ENCODE data around the gene BARD1. TPM values are rescaled to one million over a fixed set of nuclear protein-coding genes. Genes with fewer than 3 reads are reported as not detected.
A peak's percentile ranks its signal among the peaks of the same experiment; 100 is the strongest.

Gene BARD1
- 10 to 100 TPM in 3 of 4 donors, 1 to 10 TPM in 1; 7.5 to 25.0 (median 17.7) TPM for total RNA-seq

DNA sequence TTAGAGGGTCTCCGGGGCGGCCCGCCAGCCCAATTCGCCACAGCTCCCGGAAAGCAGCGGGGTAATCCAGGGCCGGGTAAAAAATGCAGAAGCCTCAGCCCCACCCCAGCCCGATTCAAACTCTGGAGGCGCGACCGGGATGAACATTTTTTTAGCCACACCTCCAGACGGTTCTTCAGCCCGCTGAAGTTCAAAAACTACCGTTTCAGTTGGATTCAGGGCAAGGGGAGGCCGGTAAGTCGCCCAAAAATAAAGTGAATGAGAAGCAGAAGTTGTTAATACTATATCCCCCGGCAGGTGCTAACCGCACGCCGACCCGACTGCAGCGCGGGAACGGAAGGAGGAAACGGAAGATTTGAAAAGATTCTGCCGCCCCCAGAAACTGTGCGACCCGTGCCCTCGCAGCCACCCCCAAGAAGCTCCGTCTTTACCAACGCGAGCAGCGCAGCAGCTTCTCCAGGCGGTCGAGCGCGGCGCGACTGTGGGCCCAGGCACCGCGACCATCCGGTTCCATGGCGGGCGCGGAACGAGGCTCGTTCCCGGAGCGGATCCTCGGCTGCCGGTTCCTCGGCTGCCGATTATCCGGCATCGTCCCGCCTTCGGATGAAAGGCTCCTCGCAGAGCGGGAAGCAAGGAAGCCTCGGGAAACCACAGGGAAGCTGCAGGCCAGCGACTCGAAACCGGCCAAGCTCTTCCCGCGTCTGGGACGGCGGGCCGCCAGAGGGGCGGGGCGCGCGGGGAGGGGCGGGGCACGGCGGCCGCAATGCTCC, at the start of gene BARD1:
TSS of gene BARD1 (minus strand) at position 703 of the 770 bp plus-strand sequence. CDS start at position 589, 114 bp downstream.
- H3K9me3 ChIP-seq = no peaks in the 10 kb centered on the region
- TF ChIP-seq POLR2A (IDR thresholded peaks at IDR 0.05) = peak in 2 of 4 donors; percentile 11 to 61
- TF ChIP-seq, protein P1, sequence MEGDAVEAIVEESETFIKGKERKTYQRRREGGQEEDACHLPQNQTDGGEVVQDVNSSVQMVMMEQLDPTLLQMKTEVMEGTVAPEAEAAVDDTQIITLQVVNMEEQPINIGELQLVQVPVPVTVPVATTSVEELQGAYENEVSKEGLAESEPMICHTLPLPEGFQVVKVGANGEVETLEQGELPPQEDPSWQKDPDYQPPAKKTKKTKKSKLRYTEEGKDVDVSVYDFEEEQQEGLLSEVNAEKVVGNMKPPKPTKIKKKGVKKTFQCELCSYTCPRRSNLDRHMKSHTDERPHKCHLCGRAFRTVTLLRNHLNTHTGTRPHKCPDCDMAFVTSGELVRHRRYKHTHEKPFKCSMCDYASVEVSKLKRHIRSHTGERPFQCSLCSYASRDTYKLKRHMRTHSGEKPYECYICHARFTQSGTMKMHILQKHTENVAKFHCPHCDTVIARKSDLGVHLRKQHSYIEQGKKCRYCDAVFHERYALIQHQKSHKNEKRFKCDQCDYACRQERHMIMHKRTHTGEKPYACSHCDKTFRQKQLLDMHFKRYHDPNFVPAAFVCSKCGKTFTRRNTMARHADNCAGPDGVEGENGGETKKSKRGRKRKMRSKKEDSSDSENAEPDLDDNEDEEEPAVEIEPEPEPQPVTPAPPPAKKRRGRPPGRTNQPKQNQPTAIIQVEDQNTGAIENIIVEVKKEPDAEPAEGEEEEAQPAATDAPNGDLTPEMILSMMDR (IDR thresholded peaks at IDR 0.05) = no peak
- WGBS, 2 donors = 0% methylated on average over 6 to 22 of the region's 76 CpGs
- peaks cover 0 to 45% (median 4%) of the 10 kb centered on the region in 3 donors for H3K4me1 ChIP-seq
- no peaks in the 10 kb centered on the region for H3K27me3 ChIP-seq
- H3K4me3 ChIP-seq = peak within 1 kb of the TSS; percentile 58 to 95 (median 80)
- H3K36me3 ChIP-seq = no peaks in the 10 kb centered on the region
- peak; percentile 7 for DNase-seq
- intact Hi-C loops (cut with DNase I) = no loop called here
- peak within 1 kb of the TSS; percentile 93 to 98 (median 97) for H3K27ac ChIP-seq

DNA sequence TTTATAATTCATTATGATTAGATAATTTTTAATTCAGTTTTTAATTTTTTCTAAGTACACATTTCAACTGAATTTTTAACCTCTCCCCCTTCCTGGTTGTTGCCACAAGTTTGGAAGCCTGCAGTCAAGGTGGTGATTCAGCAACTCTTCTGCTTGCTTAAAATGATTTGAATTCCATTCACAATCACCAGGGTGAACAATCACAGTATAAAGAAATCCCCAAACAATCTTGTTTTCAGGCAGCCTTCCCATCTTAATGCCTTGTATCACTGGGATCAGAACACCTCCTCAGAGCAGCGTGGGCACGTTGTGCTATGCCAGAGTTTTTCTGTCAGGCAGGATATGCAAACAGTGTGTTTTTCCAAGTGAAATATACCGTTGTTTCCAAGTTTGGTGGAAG, 46.7 kb upstream of the BARD1 start:
- H3K4me3 ChIP-seq = no peak overlapping the region
- H3K36me3 ChIP-seq = no peaks in the 10 kb centered on the region
- H3K4me1 ChIP-seq = peaks cover 0 to 14% (median 0%) of the 10 kb centered on the region in 3 donors
- TF ChIP-seq, protein P1 (IDR thresholded peaks at IDR 0.05) = no peak
- TF ChIP-seq POLR2A (IDR thresholded peaks at IDR 0.05) = no peak
- DNase-seq = no peak
- intact Hi-C loops (cut with DNase I) = no loop called here
- no peak overlapping the region for H3K27ac ChIP-seq
- 13 to 37% methylated on average over 3 of the region's 3 CpGs for WGBS, 2 donors
- no peaks in the 10 kb centered on the region for H3K9me3 ChIP-seq
- H3K27me3 ChIP-seq = no peaks in the 10 kb centered on the region

DNA sequence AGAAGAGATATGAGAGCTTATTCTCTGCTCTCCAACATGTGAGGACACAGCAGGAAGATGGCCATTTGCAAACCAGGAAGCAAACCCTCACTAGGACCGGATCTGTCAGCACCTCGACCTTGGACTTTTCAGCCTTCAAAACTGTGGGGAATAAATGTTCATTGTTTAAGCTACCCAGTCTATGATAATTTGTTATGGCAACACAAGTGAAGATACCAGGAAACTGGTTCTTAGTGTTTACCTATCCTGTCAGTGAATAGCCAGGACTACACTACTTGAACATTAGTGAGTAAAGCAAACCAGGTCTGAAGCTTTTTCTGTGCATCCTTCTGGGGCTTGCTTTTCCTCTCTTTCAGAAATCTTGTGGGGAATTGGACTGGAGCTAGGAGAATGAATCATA, 44.4 kb upstream of the BARD1 start:
- 29 to 50% methylated on average over 2 of the region's 2 CpGs for WGBS, 2 donors
- no peak overlapping the region for H3K4me3 ChIP-seq
- no peak overlapping the region for H3K27ac ChIP-seq
- no peak for DNase-seq
- H3K9me3 ChIP-seq = no peaks in the 10 kb centered on the region
- H3K27me3 ChIP-seq = no peaks in the 10 kb centered on the region
- intact Hi-C loops (cut with DNase I) = no loop called here
- no peak for TF ChIP-seq POLR2A (IDR thresholded peaks at IDR 0.05)
- TF ChIP-seq, protein P1 (IDR thresholded peaks at IDR 0.05) = no peak
- no peaks in the 10 kb centered on the region for H3K36me3 ChIP-seq
- H3K4me1 ChIP-seq = peaks cover 0 to 14% (median 0%) of the 10 kb centered on the region in 3 donors

DNA sequence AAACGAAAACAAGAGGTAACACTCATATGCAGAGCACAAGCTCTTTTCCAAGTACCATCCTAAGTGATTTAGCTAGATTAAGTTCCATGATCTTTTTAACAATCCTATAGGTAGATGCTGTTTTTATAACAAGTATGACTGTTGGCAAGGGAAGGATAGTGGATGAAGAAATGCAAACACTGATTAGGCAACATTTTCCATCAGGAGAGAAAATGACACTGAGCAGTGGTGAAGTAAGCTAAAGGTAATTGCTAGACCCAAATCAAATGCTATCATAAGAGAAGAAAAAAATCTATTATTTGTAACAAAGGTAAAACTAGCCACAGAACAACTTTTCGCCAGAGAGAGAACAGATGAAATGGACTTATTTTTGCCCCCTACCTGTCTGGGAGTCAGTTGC, 34.3 kb upstream of the BARD1 start:
- intact Hi-C loops (cut with DNase I) = no loop called here
- H3K9me3 ChIP-seq = peaks cover 0 to 2% (median 0%) of the 10 kb centered on the region in 3 donors
- 74 to 87% methylated on average over 2 of the region's 2 CpGs for WGBS, 2 donors
- H3K27ac ChIP-seq = no peak overlapping the region
- no peaks in the 10 kb centered on the region for H3K36me3 ChIP-seq
- TF ChIP-seq, protein P1 (IDR thresholded peaks at IDR 0.05) = no peak
- TF ChIP-seq POLR2A (IDR thresholded peaks at IDR 0.05) = no peak
- H3K4me3 ChIP-seq = no peak overlapping the region
- no peak for DNase-seq
- no peaks in the 10 kb centered on the region for H3K27me3 ChIP-seq
- no peaks in the 10 kb centered on the region for H3K4me1 ChIP-seq

DNA sequence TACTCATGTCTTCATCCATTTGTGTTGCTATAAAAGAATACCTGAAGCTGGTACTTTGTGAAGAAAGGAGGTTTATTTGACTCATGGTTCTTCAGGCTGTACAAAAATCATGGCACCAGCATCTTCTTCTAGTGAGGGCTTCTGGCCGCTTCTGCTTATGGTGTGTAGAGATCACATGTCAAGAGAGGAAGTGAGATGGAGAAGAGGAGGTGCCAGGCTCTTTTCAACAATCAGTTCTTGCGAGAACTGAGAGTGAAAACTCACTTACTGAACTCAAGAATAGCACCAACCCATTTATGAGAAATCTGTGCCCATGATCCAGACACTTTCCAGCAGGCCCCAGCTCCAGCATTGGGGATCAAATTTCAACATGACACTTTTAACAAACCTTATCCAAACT, 30.0 kb upstream of the BARD1 start:
- Histone ChIP-seq H3K4me3 (no peak overlapping the region), H3K27me3 (no peaks in the 10 kb centered on the region), H3K27ac (no peak overlapping the region), H3K36me3 (no peaks in the 10 kb centered on the region), H3K4me1 (no peaks in the 10 kb centered on the region), H3K9me3 (peaks cover 0 to 2% (median 0%) of the 10 kb centered on the region in 3 donors)
- no peak for DNase-seq
- TF ChIP-seq POLR2A (IDR thresholded peaks at IDR 0.05) = no peak
- TF ChIP-seq, protein P1 (IDR thresholded peaks at IDR 0.05) = no peak
- intact Hi-C loops (cut with DNase I) = no loop called here
- WGBS, 2 donors = 56 to 90% methylated on average over 1 to 2 of the region's 2 CpGs

Measured in esophagus squamous epithelium (tissue), 5 donors.